H1 (cell line): ENCODE measurements around the gene TBRG4. TPM values are rescaled to one million over a fixed set of nuclear protein-coding genes. Genes with fewer than 3 reads are reported as not detected.

ENCODE experiments used
- CTCF ChIA-PET: fragments of 300-600 bp; sonication (Branson Sonifier 250); formaldehyde crosslinking; loops from one replicate; lab custom pipeline; 2021; ENCODE audit not compliant: partially characterized antibody; lab: Charles Lee
- POLR2A ChIA-PET: fragments of 300-600 bp; sonication (Branson Sonifier 250); formaldehyde crosslinking; loops from one replicate; lab custom pipeline; 2021; ENCODE audit warnings: inconsistent platforms; ENCODE audit not compliant: partially characterized antibody; lab: Charles Lee
- DNase-seq, 2 experiments: peaks; one replicate each; pipeline versions ENCODE4 v3.0.0 to v3.0.0-alpha.2; 2010 to 2022; ENCODE audit warnings: low spot score in 2 of 2, low read depth in 1 of 2, mixed read lengths in 1 of 2
- FAIRE-seq: peaks from 2 replicates; lab custom pipeline; 2011; peaks lifted over from hg19 to GRCh38; lab: Jason Lieb, UNC
- H2AFZ ChIP-seq: 2 replicates; pipeline ENCODE4 v1.8.1; 2012; ENCODE audit warnings: low read length, inconsistent platforms
- H2AK5ac ChIP-seq: 2 replicates; pipeline ENCODE4 v1.6.1; 2013; ENCODE audit warnings: low read depth, low read length
- H2BK120ac ChIP-seq: replicated peaks from 2 replicates; pipeline ENCODE3; 2013; ENCODE audit warnings: low read depth, low read length, inconsistent platforms
- H2BK12ac ChIP-seq: 2 replicates; pipeline ENCODE4 v1.6.1; 2013; ENCODE audit warnings: low read depth, low read length
- H2BK15ac ChIP-seq: 2 replicates; pipeline ENCODE4 v1.6.1; 2013; ENCODE audit warnings: low read length
- H2BK20ac ChIP-seq: 2 replicates; pipeline ENCODE4 v1.6.1; 2013; ENCODE audit warnings: low read length
- H2BK5ac ChIP-seq: 2 replicates; pipeline ENCODE4 v1.6.1; 2013; ENCODE audit warnings: low read depth, low read length
- H3K14ac ChIP-seq: 2 replicates; pipeline ENCODE4 v1.6.1; 2013; ENCODE audit warnings: inconsistent platforms; ENCODE audit not compliant: insufficient read length
- H3K18ac ChIP-seq: 2 replicates; pipeline ENCODE4 v1.6.1; 2013; ENCODE audit warnings: low read length; ENCODE audit errors: extremely low read depth
- H3K23ac ChIP-seq: 2 replicates; pipeline ENCODE4 v1.6.1; 2013; ENCODE audit warnings: inconsistent platforms; ENCODE audit not compliant: insufficient read length
- H3K23me2 ChIP-seq: 2 replicates; pipeline ENCODE4 v1.6.1; 2013; ENCODE audit warnings: low read depth, low read length
- H3K27ac ChIP-seq: 2 replicates; pipeline ENCODE4 v1.6.1; 2011; ENCODE audit warnings: low read depth, low read length, inconsistent platforms
- H3K27me3 ChIP-seq, 4 experiments: replicated peaks in 1 of 4; 1 replicate in 1 of 4; 2 replicates in 3 of 4; pipeline versions ENCODE4 v1.6.1 to v1.8.1; 2011 to 2013; ENCODE audit warnings: low read length in 3 of 4, mild to moderate bottlenecking in 3 of 4, inconsistent platforms in 2 of 4, mixed read lengths in 2 of 4, moderate library complexity in 1 of 4; ENCODE audit not compliant: control insufficient read depth in 3 of 4, insufficient read depth in 3 of 4; ENCODE audit errors: extremely low read depth in 1 of 4
- H3K36me3 ChIP-seq, 4 experiments: 2 replicates each; pipeline versions ENCODE4 v1.6.1 to v1.8.1; 2011 to 2013; ENCODE audit warnings: mild to moderate bottlenecking in 4 of 4, low read length in 3 of 4, moderate library complexity in 2 of 4, control low read depth in 1 of 4, inconsistent platforms in 1 of 4; ENCODE audit not compliant: insufficient read depth in 4 of 4, control insufficient read depth in 2 of 4
- H3K4ac ChIP-seq: replicated peaks from 2 replicates; pipeline ENCODE3; 2013; ENCODE audit warnings: low read length, low read depth, mixed read lengths, inconsistent platforms; ENCODE audit not compliant: insufficient read length
- H3K4me1 ChIP-seq, 4 experiments: replicated peaks in 1 of 4; 1 replicate in 1 of 4; 2 replicates in 3 of 4; pipeline versions ENCODE4 v1.6.1 to v1.8.1; 2011 to 2013; ENCODE audit warnings: low read length in 3 of 4, inconsistent platforms in 2 of 4, mixed read lengths in 1 of 4; ENCODE audit not compliant: insufficient read depth in 4 of 4, control insufficient read depth in 3 of 4
- H3K4me2 ChIP-seq, 2 experiments: 2 replicates each; pipeline versions ENCODE4 v1.6.1 to v1.8.1; 2011 to 2013; ENCODE audit warnings: low read depth in 2 of 2, low read length in 2 of 2, control low read depth in 1 of 2, inconsistent platforms in 1 of 2, mild to moderate bottlenecking in 1 of 2; ENCODE audit not compliant: insufficient read depth in 1 of 2
- H3K4me3 ChIP-seq, 4 experiments: fragments of 200-600, 300-600 bp in 1 of 4; sonication (generic), shearing (Covaris generic), sonication (Bioruptor Twin) in 1 of 4; 2 replicates each; pipeline versions ENCODE4 v1.5.1 to v1.8.1; 2011 to 2016; ENCODE audit warnings: low read length in 4 of 4, low read depth in 3 of 4, control low read depth in 2 of 4, inconsistent platforms in 2 of 4, mild to moderate bottlenecking in 2 of 4, mixed read lengths in 1 of 4, moderate library complexity in 1 of 4; ENCODE audit not compliant: insufficient read depth in 2 of 4; ENCODE audit errors: extremely low read depth in 1 of 4
- H3K56ac ChIP-seq: replicated peaks from 2 replicates; pipeline ENCODE3; 2013; ENCODE audit warnings: low read depth, mild to moderate bottlenecking, mixed read lengths, low read length, inconsistent platforms; ENCODE audit not compliant: insufficient read length
- H3K79me1 ChIP-seq: 2 replicates; pipeline ENCODE4 v1.6.1; 2013; ENCODE audit warnings: low read depth, low read length, control low read depth
- H3K79me2 ChIP-seq, 2 experiments: 2 replicates each; pipeline versions ENCODE4 v1.6.1 to v1.8.1; 2012 to 2013; ENCODE audit warnings: low read length in 2 of 2, mild to moderate bottlenecking in 2 of 2, inconsistent platforms in 1 of 2; ENCODE audit not compliant: insufficient read depth in 2 of 2, control insufficient read depth in 1 of 2
- H3K9ac ChIP-seq, 4 experiments: replicated peaks in 1 of 4; 1 replicate in 1 of 4; 2 replicates in 3 of 4; pipeline versions ENCODE4 v1.6.1 to v1.8.1; 2011 to 2013; ENCODE audit warnings: low read depth in 3 of 4, low read length in 3 of 4, control low read depth in 2 of 4, mild to moderate bottlenecking in 2 of 4, moderate library complexity in 2 of 4, inconsistent platforms in 1 of 4; ENCODE audit errors: extremely low read depth in 1 of 4
- H3K9me3 ChIP-seq, 2 experiments: 2 replicates each; pipeline versions ENCODE4 v1.6.1 to v1.8.1; 2012 to 2013; ENCODE audit warnings: mild to moderate bottlenecking in 2 of 2, moderate library complexity in 2 of 2, control low read depth in 1 of 2, inconsistent platforms in 1 of 2, low read depth in 1 of 2, low read length in 1 of 2, mixed read lengths in 1 of 2; ENCODE audit not compliant: insufficient read depth in 2 of 2
- H4K20me1 ChIP-seq, 2 experiments: replicated peaks in 1 of 2; 2 replicates each; pipeline versions ENCODE3 to v1.8.1; 2011 to 2013; ENCODE audit warnings: inconsistent platforms in 2 of 2, low read length in 2 of 2, mild to moderate bottlenecking in 1 of 2; ENCODE audit not compliant: insufficient read depth in 2 of 2, control insufficient read depth in 1 of 2
- H4K5ac ChIP-seq: 2 replicates; pipeline ENCODE4 v1.6.1; 2013; ENCODE audit warnings: low read length, low read depth, mixed read lengths, inconsistent platforms; ENCODE audit not compliant: insufficient read length
- H4K8ac ChIP-seq: 2 replicates; pipeline ENCODE4 v1.8.0; 2013; ENCODE audit warnings: mild to moderate bottlenecking, moderate library complexity, low read length, inconsistent platforms; ENCODE audit not compliant: insufficient read depth; ENCODE audit errors: extremely low read depth
- H4K91ac ChIP-seq: replicated peaks from 2 replicates; pipeline ENCODE3; 2013; ENCODE audit warnings: low read length, mixed read lengths, inconsistent platforms; ENCODE audit not compliant: insufficient read length
- CEBPB ChIP-seq: IDR thresholded peaks from 2 replicates; pipeline ENCODE4 v1.6.1; 2012; ENCODE audit warnings: low read depth, low read length
- CHD2 ChIP-seq: IDR thresholded peaks from 2 replicates; pipeline ENCODE4 v1.6.1; 2012; ENCODE audit warnings: low read length, improper control_type of control experiment
- CREB1 ChIP-seq: IDR thresholded peaks from 2 replicates; pipeline ENCODE4 v1.6.1; 2012; ENCODE audit warnings: inconsistent platforms
- KDM5A ChIP-seq: fragments of 200-600 bp; IDR thresholded peaks from 2 replicates; pipeline ENCODE4 v1.7.1; 2012; ENCODE audit warnings: mild to moderate bottlenecking, low read length, inconsistent platforms, mixed read lengths
- PHF8 ChIP-seq: fragments of 200-600 bp; sonication (generic); conservative IDR thresholded peaks from 2 replicates; pipeline ENCODE4 v1.7.1; 2012; ENCODE audit warnings: low read depth, mild to moderate bottlenecking, inconsistent platforms, low read length, moderate library complexity
- SIRT6 ChIP-seq: IDR thresholded peaks from one replicate; pipeline ENCODE4 v1.7.1; 2012; ENCODE audit warnings: low read length, inconsistent platforms
- SP1 ChIP-seq: IDR thresholded peaks from 2 replicates; pipeline ENCODE4 v1.6.1; 2011; ENCODE audit warnings: low read depth, low read length
- WGBS, 2 experiments: shearing (Covaris generic) in 1 of 2; methylation state at CpG; one replicate each; pipeline versions ENCODE4 v1.1.6 to v1.1.7; 2013 to 2015; ENCODE audit warnings: low lambda C conversion rate in 2 of 2, mixed read lengths in 2 of 2, inconsistent platforms in 1 of 2, low coverage in 1 of 2, missing lambda C conversion rate in 1 of 2; ENCODE audit not compliant: insufficient replicate concordance in 2 of 2, insufficient coverage in 1 of 2, insufficient read length in 1 of 2; ENCODE audit errors: extremely low coverage in 1 of 2, missing lambda C conversion rate in 1 of 2; 5-methylcytosine and 5-hydroxymethylcytosine counted together
- polyA plus RNA-seq, 7 experiments: library from polyadenylated mRNA; depleted of rRNA in 3 of 7; stranded (reverse) in 5 of 7; unstranded in 2 of 7; fragments of >200 nt in 5 of 7; fragments of 200-250 nt in 2 of 7; gene quantifications; 1 replicate in 5 of 7; 2 replicates in 1 of 7; 4 replicates in 1 of 7; pipeline versions ENCODE4 v1.2.1 to v1.2.3, GENCODE V29; 2011 to 2013; ENCODE audit warnings: missing spikeins in 2 of 7, mixed read lengths in 2 of 7
- total RNA-seq: library from RNA; stranded (reverse); fragmentation: NEBNext Ultra II Directional; extraction: Animal tissue kit (Norgen Biotek cat#: 25700); gene quantifications from 2 replicates; pipeline ENCODE4 v1.2.1, GENCODE V29; 2021
- TF ChIP-seq, protein P1 (sequence below): IDR thresholded peaks from 2 replicates; pipeline ENCODE4 v1.6.1; 2011; ENCODE audit warnings: low read depth, mild to moderate bottlenecking, low read length; ENCODE audit not compliant: insufficient read depth
- TF ChIP-seq, protein P2 (sequence below): IDR thresholded peaks from 2 replicates; pipeline ENCODE4 v1.6.1; 2011; ENCODE audit warnings: low read length, improper control_type of control experiment

The TBRG4 gene
- total and polyA plus RNA-seq, 2 of the 8 experiments (the other 6 are each of a cell fraction or from before 2014, with no cell fraction given) = 110 to 137 TPM

GRCh38 chr7:45084336-45084735, 27.2 kb downstream of the TBRG4 start:
- H3K18ac ChIP-seq = no peak overlapping the region
- H2BK20ac ChIP-seq = no peak overlapping the region
- ChIA-PET CTCF (no interaction called here), POLR2A (no interaction called here)
- H3K27me3 ChIP-seq = peaks cover 0 to 15% (median 9%) of the 10 kb centered on the region in 4 experiments; a peak in 5 of 7 replicates
- no peak overlapping the region for H3K4me3 ChIP-seq
- H4K8ac ChIP-seq = no peak overlapping the region
- DNase-seq (no peak), FAIRE-seq (no peak)
- H3K79me1 ChIP-seq = no peaks in the 10 kb centered on the region
- no peak overlapping the region for H4K91ac ChIP-seq
- peaks cover 2% of the 10 kb centered on the region; the same call in 1 of the 2 replicates for H3K23me2 ChIP-seq
- H2AK5ac ChIP-seq = no peak overlapping the region
- TF ChIP-seq CREB1 (no peak), SP1 (no peak), SIRT6 (no peak), CHD2 (no peak), CEBPB (no peak), PHF8 (no peak), KDM5A (no peak)
- TF ChIP-seq, protein P1, sequence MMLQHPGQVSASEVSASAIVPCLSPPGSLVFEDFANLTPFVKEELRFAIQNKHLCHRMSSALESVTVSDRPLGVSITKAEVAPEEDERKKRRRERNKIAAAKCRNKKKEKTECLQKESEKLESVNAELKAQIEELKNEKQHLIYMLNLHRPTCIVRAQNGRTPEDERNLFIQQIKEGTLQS = no peak
- TF ChIP-seq, protein P2, sequence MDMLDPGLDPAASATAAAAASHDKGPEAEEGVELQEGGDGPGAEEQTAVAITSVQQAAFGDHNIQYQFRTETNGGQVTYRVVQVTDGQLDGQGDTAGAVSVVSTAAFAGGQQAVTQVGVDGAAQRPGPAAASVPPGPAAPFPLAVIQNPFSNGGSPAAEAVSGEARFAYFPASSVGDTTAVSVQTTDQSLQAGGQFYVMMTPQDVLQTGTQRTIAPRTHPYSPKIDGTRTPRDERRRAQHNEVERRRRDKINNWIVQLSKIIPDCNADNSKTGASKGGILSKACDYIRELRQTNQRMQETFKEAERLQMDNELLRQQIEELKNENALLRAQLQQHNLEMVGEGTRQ = no peak
- no peaks in the 10 kb centered on the region for H3K9me3 ChIP-seq
- no peak overlapping the region for H3K9ac ChIP-seq
- no peak overlapping the region for H2BK120ac ChIP-seq
- H4K5ac ChIP-seq = no peak overlapping the region
- peaks cover 0 to 7% (median 2%) of the 10 kb centered on the region in 4 experiments; a peak in 2 of 7 replicates for H3K4me1 ChIP-seq
- H2BK5ac ChIP-seq = no peak overlapping the region
- no peaks in the 10 kb centered on the region for H3K36me3 ChIP-seq
- H2BK12ac ChIP-seq = no peak overlapping the region
- 91% methylated on average over 5 of the region's 5 CpGs; no CpG with 5 or more reads in 1 of the 2 experiments for WGBS, 2 experiments
- H3K23ac ChIP-seq = no peak overlapping the region
- no peak overlapping the region for H2BK15ac ChIP-seq
- H3K4me2 ChIP-seq = no peak overlapping the region
- no peak overlapping the region for H3K56ac ChIP-seq
- H3K14ac ChIP-seq = no peak overlapping the region
- no peaks in the 10 kb centered on the region for H3K79me2 ChIP-seq
- H4K20me1 ChIP-seq = no peaks in the 10 kb centered on the region
- no peak overlapping the region for H3K27ac ChIP-seq
- no peak overlapping the region for H2AFZ ChIP-seq
- no peak overlapping the region for H3K4ac ChIP-seq
